ENCODE measurements around the gene OR2F2.

DNA sequence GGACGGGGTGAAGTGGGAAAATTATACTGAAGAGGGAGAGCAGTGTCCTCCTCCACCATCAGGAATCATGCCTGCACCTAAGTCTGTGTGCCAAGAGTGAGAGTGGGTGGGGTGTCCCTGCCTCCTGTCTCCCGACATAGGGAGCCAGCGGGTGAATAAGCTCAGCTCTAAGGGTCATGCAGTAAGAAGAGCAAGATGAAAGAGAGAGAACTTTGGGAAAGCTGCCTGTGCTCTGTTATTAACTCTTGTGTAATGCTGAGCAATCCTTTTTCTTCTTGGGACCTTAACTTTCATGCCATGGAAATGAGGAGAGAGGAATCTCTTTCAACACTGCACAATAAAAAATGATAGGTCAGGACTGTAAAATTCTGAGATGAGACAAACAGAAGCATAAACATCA, 25.2 kb upstream of the OR2F2 start:
- TF ChIP-seq POLR2A (IDR thresholded peaks at IDR 0.05) = no peak
- TF ChIP-seq, protein P1, sequence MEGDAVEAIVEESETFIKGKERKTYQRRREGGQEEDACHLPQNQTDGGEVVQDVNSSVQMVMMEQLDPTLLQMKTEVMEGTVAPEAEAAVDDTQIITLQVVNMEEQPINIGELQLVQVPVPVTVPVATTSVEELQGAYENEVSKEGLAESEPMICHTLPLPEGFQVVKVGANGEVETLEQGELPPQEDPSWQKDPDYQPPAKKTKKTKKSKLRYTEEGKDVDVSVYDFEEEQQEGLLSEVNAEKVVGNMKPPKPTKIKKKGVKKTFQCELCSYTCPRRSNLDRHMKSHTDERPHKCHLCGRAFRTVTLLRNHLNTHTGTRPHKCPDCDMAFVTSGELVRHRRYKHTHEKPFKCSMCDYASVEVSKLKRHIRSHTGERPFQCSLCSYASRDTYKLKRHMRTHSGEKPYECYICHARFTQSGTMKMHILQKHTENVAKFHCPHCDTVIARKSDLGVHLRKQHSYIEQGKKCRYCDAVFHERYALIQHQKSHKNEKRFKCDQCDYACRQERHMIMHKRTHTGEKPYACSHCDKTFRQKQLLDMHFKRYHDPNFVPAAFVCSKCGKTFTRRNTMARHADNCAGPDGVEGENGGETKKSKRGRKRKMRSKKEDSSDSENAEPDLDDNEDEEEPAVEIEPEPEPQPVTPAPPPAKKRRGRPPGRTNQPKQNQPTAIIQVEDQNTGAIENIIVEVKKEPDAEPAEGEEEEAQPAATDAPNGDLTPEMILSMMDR (IDR thresholded peaks at IDR 0.05) = no peak

Measured in tibial nerve (tissue), 3 donors.